HCT116 (cell line): ENCODE data around the gene RNF31.

ENCODE experiments used
- CEBPB ChIP-seq: IDR thresholded peaks from 2 replicates; pipeline ENCODE4 v1.6.1; 2012; ENCODE audit warnings: low read depth
- EGR1 ChIP-seq: IDR thresholded peaks from 2 replicates; pipeline ENCODE4 v1.6.1; 2012; ENCODE audit warnings: low read depth
- EZH2phosphoT487 ChIP-seq: fragments of 200-600 bp; IDR thresholded peaks from 2 replicates; pipeline ENCODE4 v1.6.1; 2018; ENCODE audit warnings: antibody characterized with exemption, borderline replicate concordance
- POLR2A ChIP-seq: IDR thresholded peaks from 2 replicates; pipeline ENCODE4 v1.7.0; 2011; ENCODE audit warnings: borderline replicate concordance; ENCODE audit not compliant: insufficient read depth, insufficient read length; ENCODE audit errors: extremely low read depth
- ZFX ChIP-seq: fragments of 450-650 bp; IDR thresholded peaks from 2 replicates; pipeline ENCODE4 v1.6.1; 2017
- ZNF274 ChIP-seq: fragments of 200-500 bp; sonication (Bioruptor generic); IDR thresholded peaks from 2 replicates; pipeline ENCODE4 v1.6.1; 2014; ENCODE audit warnings: mild to moderate bottlenecking, low read depth, low read length, inconsistent platforms
- TF ChIP-seq, protein P1 (sequence below), 3 experiments: fragments of 200-600 bp in 1 of 3; sonication (generic) in 1 of 3; IDR thresholded peaks in 2 of 3; conservative IDR thresholded peaks in 1 of 3; 2 replicates each; pipeline ENCODE4 v1.5.1; 2012 to 2017; ENCODE audit warnings: low read depth in 2 of 3, low read length in 2 of 3, antibody characterized with exemption in 1 of 3, borderline replicate concordance in 1 of 3, control low read depth in 1 of 3, mild to moderate bottlenecking in 1 of 3, mixed read lengths in 1 of 3, mixed run types in 1 of 3, moderate library complexity in 1 of 3; ENCODE audit not compliant: insufficient read depth in 1 of 3
- TF ChIP-seq, protein P2 (sequence below): IDR thresholded peaks from 2 replicates; pipeline ENCODE4 v1.6.1; 2012

DNA sequence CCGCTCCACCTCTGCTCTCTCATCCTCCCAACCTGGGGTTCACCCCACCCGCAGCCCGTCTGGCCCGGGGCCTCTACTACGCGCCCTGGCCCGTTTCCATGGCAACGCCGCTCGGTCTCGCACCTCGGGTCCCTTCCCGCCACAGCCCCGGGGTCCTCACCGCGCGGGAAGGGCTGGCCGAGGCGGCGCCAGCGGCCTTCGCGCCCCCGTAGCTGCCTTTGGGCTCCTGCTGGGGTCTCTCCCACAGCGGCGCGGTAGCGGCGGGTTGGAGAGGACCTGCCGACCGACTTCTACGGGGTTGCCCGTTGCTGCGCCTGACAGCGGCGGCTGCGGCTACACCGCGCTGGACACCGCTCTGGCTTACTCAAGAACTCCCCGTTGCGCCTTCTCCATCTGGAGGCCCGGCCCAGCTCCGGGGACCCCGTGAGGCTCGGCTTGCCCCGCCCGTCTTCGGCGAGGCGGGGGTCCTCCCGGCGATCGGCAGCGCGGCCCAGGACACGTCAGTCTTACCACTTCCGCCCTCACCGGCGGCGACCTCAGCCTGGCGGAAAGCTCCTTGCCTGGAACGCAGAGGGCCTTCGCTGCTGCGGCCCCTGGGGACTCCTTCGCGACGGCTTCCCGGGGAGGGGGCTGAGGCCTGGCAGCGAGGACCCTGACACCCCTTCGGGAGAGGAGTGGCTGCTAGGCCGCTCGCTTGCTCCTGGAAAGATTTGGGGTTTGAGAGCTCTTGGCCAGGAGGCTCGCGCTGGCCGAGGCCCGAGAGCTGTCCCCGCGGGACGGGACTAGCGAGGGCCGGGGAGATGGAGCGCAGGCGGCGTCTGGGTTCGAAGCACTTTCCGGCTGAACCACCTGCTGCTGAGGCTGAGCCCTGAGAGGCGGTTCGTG lies 48.1 kb downstream of the RNF31 start, which contains the start of gene TM9SF1:
- TF ChIP-seq, protein P1, sequence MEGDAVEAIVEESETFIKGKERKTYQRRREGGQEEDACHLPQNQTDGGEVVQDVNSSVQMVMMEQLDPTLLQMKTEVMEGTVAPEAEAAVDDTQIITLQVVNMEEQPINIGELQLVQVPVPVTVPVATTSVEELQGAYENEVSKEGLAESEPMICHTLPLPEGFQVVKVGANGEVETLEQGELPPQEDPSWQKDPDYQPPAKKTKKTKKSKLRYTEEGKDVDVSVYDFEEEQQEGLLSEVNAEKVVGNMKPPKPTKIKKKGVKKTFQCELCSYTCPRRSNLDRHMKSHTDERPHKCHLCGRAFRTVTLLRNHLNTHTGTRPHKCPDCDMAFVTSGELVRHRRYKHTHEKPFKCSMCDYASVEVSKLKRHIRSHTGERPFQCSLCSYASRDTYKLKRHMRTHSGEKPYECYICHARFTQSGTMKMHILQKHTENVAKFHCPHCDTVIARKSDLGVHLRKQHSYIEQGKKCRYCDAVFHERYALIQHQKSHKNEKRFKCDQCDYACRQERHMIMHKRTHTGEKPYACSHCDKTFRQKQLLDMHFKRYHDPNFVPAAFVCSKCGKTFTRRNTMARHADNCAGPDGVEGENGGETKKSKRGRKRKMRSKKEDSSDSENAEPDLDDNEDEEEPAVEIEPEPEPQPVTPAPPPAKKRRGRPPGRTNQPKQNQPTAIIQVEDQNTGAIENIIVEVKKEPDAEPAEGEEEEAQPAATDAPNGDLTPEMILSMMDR (IDR thresholded peaks at IDR 0.05 in 2 of 3, conservative IDR thresholded peaks at IDR 0.05 in 1 of 3; ENCODE audit: borderline replicate concordance in 1 of 3, insufficient read depth in 1 of 3, low read depth in 2 of 3, low read length in 2 of 3): no peak
- TF ChIP-seq CEBPB (no peak), EGR1 (no peak), ZFX (peak; percentile 94), ZNF274 (no peak), POLR2A (no peak), EZH2phosphoT487 (no peak)
- TF ChIP-seq, protein P2, sequence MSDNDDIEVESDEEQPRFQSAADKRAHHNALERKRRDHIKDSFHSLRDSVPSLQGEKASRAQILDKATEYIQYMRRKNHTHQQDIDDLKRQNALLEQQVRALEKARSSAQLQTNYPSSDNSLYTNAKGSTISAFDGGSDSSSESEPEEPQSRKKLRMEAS: peak; percentile 94
